Measurements from ENCODE around the gene RNF166.

The RNF166 gene

DNA sequence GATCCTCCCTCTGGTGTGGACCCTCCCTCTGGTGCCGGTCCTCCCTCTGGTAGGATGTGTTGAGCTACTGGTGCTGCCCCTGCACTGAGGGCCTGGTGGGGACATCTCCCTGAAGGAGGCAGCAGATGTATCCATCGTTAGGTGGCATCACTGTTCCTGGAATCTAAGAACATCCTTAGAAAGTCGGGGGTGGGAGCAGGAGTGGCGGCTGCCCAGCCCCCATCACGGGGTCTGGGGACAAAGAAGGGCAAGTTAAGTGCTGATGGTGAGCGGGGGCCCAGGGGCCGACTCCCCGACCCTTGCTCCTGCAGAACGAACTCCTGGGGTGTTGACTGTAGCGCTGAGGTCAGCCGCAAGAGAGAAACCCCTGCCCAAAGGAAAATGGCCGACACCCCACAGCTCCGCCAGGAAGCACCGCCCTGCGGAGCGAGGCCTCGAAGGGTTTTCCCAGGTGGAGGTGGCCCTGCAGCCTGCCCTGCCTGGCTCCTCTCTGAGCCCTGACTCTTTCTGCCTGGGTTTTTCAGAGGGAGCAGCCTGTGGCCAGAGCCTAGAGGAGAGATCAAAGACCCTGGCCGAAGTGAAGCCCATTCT lies 5.6 kb upstream of the RNF166 start:
- DNase-seq (ENCODE audit: low read depth in 1 of 2, low spot score in 1 of 2) = no peak

DNA sequence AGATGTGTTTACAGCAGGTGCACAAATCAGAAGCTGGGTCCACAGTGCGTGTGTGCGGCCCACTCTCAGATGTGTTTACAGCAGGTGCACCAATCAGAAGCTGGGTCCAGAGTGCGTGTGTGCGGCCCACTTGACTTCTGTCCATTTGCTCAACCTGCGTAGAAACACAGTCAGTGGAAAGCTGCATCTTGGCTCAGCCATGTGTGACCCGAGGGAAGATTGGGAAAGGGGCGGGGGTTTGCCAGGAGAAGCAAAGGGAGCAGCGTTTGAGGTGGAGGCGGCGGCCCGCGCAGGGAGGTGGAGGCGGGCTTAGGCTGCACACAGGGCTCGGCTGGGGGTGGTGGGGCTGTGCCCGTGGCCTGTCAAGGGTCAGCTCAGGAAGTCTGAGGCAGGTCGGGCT lies 4.3 kb upstream of the RNF166 start:
- DNase-seq (ENCODE audit: low read depth in 1 of 2, low spot score in 1 of 2) = no peak

DNA sequence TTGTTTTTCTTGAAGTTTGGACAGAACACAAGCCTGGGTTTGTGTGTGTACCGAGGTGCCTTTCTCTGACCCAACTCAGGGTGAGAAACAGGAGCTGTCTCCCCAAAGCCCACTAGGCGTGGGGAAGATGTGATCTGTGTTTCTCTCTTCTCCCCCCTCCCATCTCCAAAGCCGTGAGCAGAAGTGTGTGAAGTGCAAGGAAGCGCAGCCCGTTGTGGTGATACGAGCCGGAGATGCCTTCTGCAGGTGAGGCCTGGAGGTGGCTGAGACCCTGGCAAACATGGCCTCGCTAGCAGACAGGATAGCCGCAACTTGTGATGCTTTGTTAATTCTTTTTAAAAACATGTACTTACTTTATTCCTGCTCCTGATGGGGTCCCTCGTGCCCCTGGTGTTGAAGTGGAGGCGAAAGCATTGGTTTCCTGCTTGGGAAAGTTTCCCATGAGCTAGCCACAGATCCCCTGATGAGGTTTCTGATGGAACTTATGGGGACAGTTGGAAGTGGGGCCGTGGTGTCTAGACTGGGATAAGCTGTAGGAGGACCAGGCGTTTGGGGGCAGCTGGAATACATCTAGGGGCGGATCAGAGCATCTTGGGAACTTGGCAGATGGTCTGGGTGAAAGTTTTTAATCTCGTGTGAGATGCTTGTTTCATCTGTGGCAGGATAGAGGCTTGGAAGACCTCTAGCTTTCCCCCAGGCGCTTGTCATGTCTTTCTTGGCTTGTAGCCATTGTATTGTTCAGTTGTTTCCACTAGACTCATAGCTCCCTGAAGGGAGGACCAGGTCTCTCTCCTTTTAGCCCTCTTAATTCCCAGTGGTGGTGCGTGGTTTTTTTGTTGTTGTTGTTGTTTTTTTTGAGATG lies 988 bp upstream of the RNF166 start:
- no peak for DNase-seq (ENCODE audit: low read depth in 1 of 2, low spot score in 1 of 2)

DNA sequence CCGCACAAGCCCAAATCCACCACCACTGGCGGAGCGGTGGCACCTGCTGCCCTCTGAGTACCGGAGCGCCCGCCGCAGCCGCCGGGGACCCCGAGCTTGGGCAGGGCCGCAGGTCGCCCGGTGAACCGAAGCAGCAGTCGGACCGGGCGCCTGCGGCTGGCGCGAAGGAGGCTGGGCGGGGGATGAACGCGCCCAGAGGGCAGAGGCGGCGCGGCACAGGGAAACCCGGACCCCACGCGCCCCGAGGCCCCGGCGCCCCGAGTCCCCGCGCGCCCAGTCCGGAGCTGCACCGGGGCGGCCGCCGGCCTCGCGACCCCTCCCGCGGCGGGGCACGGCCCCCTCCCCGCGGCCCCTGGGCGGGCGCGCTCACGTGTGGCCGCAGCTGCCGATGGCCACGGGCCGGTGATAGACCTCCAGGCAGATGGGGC lies 393 bp downstream of the RNF166 start:
- DNase-seq (ENCODE audit: low read depth in 1 of 2, low spot score in 1 of 2) = no peak

DNA sequence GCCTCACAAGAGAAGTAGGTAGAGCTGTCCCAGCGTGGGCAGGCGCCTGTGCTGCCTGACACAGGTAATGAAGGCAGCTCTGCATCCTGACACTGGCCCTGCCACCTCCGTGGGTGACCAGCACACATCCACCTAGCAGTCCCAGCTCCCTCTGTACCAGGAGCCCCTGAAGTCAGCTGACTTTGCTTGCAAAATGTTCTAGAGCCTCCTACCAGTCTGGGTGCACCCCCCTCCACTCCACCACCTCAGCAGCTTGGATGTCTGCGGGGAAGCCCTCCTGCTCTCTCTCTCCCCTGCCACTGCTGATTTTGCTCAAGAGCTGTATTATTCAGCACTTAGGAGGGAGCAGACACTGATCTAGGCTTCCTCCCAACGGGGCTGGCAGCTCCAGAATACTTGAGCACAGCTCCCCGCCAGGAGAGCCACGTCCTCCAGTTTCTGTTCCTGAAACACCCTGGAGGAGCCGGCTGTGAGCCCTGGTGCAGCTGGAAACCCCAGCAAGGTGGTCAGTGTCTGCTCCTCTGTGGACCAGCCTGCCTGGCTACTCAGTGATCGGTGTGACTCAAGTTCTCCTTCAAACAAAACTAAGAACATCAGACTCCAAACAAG lies 1.0 kb downstream of the RNF166 start:
- no peak for DNase-seq (ENCODE audit: low read depth in 1 of 2, low spot score in 1 of 2)

DNA sequence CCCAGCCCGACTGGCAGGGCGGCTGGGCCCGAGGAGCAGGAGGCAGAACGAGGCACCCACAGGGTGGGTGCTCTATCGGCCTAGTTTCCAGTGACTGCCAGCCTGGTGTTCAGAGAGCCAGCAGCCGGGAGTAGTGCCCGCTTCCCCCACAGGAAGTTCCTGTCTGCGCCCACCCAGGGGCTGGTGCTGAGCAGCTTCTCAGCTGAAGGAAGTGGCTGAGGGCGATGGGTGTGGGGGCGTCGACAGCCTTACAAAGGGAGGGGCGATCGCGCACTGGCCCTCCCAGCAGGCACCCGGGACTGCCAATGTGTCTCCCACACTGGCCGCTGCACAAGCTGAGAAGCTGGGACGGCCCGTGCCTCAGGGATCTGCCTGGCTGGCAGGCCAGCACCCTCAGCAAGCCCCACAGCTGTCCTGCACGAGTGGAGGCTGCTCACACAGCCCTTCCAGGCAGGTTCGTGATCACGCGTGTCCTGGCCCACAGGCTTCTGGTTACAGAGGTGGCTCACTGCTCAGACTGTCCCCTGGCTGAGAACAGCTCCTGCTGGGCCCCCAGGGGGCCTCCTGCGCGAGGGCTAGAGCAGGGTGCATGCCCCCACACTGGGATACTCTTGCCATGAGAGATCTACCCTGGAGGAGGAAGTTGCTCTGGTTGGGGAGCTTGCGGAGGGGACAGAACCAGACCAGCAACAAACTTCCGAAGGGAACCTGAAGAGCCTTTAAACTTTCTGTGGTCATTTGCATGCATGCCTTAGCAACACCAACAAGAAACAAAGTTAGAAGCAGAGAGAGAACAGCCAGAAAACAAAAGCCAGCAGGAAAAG lies 2.5 kb downstream of the RNF166 start:
- DNase-seq (ENCODE audit: low read depth in 1 of 2, low spot score in 1 of 2) = peak; percentile 43 to 44

DNA sequence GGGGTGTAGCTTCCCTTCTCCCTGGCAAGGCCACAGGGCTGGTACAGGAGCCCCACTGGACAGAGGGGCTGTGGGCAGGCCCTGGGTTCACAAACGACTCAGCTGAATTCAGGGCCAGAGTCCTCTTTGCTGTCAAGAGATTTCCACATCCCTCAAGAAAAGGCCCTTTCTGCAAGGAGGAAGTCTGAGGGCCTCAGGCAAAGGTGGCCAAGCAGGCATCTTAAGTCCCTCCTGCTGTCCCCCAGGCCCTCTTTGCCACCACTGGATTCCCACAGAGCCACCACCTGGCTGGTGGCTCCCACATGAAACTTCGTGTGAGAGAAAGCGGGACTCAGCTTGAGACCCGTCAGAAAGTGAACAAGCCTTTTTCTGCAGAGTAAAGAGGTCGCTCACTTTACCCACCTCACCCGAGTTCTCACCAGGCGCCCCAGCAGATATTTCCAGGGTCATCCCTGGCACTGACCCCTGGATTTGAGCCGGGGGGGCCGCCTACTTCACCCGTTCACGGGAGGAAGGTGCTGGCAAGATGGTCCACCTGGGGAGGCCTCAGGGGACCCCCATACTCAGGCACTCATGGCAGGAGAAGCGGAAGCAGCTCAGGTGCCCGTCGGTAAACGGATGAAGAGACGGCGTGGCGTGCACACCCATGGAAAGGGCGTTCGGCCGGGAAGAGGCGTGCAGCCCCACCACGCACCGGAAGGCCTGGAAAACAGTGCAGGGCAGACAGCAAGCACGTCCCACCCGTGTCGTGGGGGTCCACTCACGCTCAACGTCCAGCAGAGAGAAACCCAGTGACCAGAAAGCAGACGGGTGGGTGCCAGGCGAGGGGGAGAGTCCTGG lies 3.6 kb downstream of the RNF166 start:
- no peak for DNase-seq (ENCODE audit: low read depth in 1 of 2, low spot score in 1 of 2)

DNA sequence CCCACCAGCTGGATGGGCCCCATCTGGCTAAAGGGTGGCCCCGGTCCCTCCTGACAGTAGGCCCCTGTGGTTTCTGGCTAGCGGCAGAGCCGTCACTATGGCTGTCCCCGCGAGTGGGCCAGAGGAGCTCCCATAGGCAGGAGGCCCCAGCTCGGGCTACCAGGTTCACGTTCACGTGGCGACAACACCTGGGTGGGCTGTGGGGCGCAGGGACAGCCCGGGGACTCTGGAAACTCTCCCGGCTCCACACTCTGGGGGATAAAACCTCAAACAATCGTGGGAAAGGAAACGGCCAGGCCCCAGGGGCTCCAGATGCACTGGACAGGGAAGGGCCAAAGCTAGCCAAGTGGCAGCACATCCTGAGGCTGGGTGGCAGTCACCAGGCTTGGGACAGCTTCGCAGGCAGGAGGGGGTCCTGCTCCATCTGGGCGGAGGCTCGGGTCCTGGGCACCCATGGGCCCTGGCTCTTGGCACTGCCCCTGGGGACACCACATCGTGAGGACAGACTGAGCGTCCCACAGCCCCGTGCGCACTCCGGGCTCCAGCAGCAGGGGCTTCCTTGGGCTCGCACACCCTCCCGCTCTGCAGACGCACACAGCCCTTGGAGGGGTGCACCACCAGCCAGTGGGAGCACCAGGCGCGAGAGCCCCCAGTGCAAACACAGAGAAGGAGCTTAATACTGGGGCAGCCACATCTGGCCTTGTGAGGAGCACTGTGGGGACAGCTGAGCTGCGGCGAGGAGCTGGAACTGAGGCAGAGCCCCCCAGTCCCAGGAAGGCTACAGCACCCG lies 4.4 kb downstream of the RNF166 start:
- DNase-seq (ENCODE audit: low read depth in 1 of 2, low spot score in 1 of 2) = no peak

DNA sequence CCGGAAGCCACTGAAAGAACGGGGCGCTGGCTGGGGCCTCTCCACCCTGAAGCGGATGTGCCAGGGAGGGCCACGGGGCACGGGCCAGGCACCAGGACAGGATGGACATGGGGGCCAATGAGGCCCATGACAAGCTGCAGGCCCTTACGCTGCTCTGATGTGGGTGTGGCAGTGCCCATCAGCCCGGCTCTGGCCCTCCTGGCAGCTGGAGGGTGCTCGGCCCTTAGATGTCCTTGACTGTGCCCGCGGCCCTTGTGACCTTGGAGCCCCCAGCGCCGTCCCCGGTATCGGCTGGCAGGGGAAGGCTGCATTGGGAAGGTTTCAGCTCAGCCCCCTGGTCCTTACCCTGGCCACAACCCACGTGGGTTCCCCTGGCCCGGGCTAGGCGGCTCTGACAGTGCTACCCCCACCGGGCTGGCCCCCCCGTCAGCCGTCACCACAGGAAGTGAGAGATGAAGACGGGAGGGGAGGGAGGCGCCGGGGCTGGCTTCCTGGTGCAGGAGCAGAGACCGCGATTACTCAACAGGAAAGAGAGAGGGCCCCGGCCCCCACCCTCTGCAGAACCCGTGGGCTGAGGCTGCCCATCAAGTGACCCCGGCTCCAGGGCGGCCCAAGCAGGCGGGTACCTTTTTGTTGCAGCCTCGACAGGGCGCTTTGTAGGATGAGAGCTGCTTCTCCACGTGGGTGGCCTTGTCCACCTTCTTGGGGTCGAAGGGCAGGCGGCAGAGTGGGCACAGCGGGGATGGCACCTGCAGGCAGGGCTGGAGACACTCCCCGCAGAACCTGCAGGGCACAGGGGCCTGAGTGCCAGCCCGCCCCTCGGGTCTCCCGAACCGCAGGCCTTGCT lies 5.3 kb downstream of the RNF166 start:
- peak; percentile 87 to 89 for DNase-seq (ENCODE audit: low read depth in 1 of 2, low spot score in 1 of 2)

DNA sequence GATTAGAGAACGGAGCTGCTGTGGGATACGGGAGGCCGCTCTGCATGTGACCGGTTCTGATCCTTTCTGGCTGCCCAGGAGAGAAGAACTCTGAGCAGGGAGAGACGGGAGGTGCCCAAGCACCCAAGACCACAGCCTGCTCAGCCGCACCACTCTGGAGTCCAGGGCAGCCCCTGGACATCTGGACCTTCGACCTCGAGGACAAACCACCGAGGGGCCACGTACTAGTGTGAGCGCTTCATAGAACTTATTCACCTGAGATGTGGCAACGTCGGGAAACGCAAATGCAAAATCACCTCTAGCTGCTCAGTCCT lies 5.9 kb downstream of the RNF166 start:
- no peak for DNase-seq (ENCODE audit: low read depth in 1 of 2, low spot score in 1 of 2)

DNA sequence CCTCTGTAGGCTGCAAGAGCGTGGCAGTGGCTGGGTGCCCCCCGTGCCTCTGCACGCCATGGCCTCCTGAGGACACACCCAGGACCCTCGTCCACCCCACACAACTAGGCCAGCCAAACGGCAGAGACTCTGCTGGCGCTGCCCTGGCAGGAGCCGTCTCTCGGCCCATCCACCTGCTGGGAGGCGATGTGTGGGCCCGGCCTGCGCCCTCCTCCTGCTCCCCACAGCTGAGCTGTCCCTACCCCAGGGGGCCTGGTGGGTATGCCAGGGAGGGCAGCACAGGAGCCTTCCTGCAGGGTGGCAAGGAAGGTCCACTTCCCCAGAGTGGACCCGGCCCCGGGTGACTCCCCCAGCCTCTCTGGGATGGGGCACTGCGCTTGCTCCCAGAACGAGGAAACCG lies 7.0 kb downstream of the RNF166 start:
- no peak for DNase-seq (ENCODE audit: low read depth in 1 of 2, low spot score in 1 of 2)

DNA sequence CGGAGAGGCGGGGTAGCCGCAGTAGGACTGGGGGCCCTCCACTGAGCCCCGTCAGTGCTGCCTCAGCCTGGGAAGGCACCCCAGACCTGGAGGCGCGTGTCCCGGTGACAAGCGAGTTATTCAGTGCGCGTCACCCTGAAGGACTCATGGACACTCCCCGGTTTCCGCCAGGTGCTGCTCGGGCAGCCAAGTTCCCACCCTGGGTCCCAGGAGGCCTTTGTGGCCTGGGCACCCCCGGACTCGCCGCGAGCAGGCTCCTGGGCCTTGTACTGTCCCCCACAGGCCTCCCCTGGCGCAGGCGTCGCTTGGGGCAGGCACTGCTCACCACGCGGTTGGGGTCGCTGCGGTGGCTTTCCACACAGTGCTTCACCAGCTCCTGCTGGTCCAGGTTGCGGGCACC lies 7.6 kb downstream of the RNF166 start:
- DNase-seq (ENCODE audit: low read depth in 1 of 2, low spot score in 1 of 2) = no peak

DNA sequence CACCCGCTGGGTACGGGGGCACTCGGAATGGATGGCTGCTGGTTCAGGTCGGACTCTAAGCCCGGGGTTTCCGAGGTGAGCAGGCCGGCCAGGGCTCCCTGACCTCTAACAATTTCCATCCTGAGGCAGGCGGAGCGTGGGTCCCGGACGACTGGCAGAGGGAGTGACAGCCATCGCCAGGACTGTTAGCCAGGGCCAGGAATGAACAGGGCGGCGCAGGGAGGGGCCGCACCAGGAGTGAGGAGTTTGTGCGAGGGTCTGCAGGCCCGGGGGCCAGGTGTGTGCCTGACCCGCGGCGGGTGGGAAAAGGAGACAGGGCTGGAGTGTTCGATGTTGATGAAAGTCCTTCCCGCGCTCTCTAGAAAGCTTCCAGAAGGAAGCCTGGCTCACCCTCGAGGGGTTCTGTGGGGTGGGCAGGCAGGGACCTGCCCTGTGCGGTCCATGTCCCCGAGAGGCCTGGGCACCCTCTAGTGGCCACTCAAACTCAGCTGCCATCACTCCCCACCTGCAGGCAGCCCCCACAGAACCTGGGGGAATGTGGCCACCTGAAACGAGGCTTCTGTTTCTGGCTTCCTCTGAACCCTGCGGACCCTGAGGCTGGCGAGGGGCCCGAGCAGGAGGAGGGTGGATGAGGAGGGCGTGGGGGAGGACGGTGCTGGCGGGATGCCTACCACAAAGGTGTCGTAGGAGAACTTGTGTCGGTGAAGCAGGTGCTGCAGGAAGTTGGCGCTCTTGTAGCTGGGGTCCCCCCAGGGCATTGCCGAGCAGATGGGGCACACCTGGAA lies 8.2 kb downstream of the RNF166 start:
- no peak for DNase-seq (ENCODE audit: low read depth in 1 of 2, low spot score in 1 of 2)

DNA sequence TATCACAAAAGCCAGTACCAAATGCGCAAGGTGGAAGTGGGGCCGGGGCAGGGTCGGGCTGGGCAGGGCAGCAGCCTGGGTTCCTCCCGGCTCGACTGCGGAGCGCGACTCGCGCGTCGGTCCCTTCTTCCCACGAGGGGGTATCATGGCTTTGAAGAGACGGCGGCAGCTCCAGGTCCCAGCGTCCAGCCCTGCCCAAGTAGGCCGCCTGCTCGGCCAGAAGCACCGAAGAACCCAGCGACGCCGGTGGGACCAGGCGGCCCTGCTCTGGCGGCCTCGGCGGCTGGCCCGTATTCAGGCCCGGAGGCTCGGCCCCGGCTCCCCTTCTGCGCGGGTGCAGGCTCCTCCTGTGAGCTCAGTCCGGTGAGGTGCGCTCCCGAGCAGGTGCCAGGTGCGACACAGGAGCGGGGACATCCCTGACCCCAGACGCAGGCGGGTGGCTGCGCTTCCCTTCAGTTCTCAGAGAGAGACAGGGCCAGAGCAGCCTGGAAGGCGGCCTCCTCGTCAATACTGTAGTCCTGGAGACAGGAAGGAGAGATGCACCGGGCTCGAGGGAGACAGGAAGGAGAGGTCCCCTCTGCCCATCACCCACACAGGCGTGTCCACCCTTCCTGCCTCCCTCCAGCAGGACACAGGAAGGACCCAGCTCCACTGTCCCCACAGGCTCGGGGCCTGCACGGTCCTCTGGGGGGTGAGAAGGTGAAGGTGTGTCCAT lies 8.9 kb downstream of the RNF166 start:
- DNase-seq (ENCODE audit: low read depth in 1 of 2, low spot score in 1 of 2) = no peak

DNA sequence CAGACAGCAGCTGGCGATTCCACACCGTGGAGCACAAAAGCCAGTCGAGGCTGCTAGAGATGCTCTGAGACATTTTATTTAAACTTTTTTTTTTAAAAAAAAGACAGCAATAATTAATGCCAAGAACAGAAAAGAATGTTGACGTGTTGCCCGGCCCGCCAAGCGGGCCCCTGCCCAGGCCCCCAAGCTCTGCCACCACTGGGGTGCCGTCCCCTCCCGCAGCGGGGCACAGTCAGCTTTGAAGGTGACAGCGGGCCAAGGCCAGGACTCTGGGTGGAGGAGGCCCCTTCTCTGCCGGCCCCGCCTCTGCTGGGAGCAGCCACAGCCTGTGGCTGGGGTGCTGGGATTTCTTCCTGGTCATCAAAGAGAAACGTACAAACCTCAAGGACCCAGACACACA lies 9.8 kb downstream of the RNF166 start:
- DNase-seq (ENCODE audit: low read depth in 1 of 2, low spot score in 1 of 2) = no peak

DNA sequence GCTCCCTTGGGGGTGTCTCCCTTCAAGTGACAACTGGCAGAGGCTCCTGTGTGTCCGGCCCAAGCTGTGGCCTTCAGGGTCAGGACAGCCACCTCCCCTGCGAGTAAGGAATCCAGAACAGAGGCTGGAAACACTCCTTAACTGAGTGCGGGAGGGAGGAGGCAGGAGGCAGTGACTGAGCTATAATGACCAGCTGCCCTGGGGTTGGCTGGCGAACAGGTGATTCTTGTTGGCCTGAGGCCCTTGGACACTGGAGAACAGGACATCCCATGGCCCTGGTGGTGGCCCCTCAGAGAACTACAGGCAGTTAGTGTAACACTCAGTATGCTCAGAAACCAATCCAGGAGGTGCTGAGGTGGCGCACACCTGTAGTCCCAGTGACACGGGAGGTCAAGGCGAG lies 10.5 kb downstream of the RNF166 start:
- no peak for DNase-seq (ENCODE audit: low read depth in 1 of 2, low spot score in 1 of 2)

DNA sequence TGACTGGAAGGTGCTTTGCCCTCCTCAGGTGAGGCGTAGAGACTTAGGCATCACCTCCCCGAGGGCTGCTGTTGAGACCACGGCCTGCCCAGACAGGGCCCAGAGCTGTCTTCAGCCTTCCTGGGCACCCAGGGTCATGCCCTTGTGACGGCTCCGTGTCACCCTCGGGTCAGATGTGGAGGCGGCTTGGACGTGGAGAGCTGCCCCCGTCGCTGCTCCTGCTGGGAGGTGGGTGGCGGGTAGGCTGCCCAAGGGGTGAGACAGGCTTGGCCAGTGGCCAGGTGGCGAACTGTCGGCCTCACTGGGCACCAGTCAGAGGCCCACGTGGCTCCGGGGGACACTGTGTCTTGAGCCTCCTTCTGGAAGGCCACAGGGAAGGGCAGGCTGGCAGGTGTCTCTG lies 11.0 kb downstream of the RNF166 start:
- DNase-seq (ENCODE audit: low read depth in 1 of 2, low spot score in 1 of 2) = no peak

All from stimulated activated CD4-positive, alpha-beta T cell treated with anti-CD3 and anti-CD28 coated beads, Interleukin-15, amount 100 ng/mL, for 1 hour (primary cell).